ENCODE measurements around the gene ITGA8. TPM values are rescaled to one million over a fixed set of nuclear protein-coding genes. Genes with fewer than 3 reads are reported as not detected.

Gene ITGA8
- total and polyA plus RNA-seq, 10 donors = 1.7 to 60.3 (median 32.9) TPM

DNA sequence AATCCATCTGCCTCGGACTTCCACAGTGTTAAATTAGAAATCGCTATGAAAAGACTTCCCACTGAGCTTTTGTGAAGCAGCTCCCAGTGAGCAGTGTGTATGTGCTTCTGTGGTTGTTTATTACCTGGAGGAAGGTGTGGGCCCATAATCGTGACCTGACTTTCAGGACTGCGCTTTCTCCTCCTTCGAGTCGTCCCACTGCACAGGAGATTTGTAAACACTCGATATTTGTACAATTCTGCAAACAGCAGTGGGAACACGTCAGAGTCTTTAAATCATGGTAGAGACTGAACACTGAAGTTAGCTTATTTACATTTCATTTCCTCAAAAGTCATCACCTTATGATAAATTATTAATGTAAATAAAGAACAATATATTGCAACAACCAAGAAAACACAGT lies 171.4 kb downstream of the ITGA8 start:
- Histone ChIP-seq H3K4me1 (no peaks in the 10 kb centered on the region), H3K27ac (no peak overlapping the region), H3K9me3 (peaks cover 0 to 17% (median 0%) of the 10 kb centered on the region in 8 donors), H3K36me3 (peaks cover 0 to 30% (median 0%) of the 10 kb centered on the region in 6 donors), H3K4me3 (no peak overlapping the region), H3K27me3 (replicated peaks in 1 of 7) (no peaks in the 10 kb centered on the region)
- 74 to 90% (median 83%) methylated on average over 7 to 8 of the region's 8 CpGs for WGBS, 5 donors
- no peak for DNase-seq
- intact Hi-C loops (cut with DNase I; ENCODE audit: low total_unique reads) = no loop called here
- TF ChIP-seq, protein P1, sequence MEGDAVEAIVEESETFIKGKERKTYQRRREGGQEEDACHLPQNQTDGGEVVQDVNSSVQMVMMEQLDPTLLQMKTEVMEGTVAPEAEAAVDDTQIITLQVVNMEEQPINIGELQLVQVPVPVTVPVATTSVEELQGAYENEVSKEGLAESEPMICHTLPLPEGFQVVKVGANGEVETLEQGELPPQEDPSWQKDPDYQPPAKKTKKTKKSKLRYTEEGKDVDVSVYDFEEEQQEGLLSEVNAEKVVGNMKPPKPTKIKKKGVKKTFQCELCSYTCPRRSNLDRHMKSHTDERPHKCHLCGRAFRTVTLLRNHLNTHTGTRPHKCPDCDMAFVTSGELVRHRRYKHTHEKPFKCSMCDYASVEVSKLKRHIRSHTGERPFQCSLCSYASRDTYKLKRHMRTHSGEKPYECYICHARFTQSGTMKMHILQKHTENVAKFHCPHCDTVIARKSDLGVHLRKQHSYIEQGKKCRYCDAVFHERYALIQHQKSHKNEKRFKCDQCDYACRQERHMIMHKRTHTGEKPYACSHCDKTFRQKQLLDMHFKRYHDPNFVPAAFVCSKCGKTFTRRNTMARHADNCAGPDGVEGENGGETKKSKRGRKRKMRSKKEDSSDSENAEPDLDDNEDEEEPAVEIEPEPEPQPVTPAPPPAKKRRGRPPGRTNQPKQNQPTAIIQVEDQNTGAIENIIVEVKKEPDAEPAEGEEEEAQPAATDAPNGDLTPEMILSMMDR (IDR thresholded peaks at IDR 0.05 in 8 of 11, conservative IDR thresholded peaks at IDR 0.05 in 3 of 11) = no peak
- TF ChIP-seq POLR2AphosphoS5 (IDR thresholded peaks at IDR 0.05) = no peak
- TF ChIP-seq POLR2A (IDR thresholded peaks at IDR 0.05) = no peak

DNA sequence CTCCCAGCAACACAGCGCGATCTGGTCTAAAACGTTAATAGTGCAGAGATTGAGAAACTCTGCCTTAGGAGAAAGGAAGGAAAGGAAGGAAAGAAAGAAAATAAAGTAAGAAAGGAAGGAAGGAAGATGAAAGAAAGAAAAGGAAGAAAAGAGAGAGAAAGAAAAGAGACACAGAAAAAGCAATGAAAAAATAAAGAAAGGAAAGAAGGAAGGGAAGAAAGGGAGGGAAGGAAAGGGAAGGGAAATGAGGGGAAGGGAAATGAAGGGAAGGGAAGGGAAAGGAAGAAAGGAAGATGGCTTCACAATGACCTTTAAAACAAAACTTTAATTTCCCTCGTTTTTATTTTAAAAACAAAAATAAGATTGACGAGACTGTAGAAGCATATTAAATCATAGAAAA lies 173.1 kb downstream of the ITGA8 start:
- peaks cover 0 to 24% (median 0%) of the 10 kb centered on the region in 6 donors for H3K36me3 ChIP-seq
- H3K9me3 ChIP-seq = peaks cover 0 to 17% (median 0%) of the 10 kb centered on the region in 8 donors
- TF ChIP-seq POLR2A (IDR thresholded peaks at IDR 0.05) = no peak
- TF ChIP-seq, protein P1 (IDR thresholded peaks at IDR 0.05 in 8 of 11, conservative IDR thresholded peaks at IDR 0.05 in 3 of 11) = no peak
- no peak for TF ChIP-seq POLR2AphosphoS5 (IDR thresholded peaks at IDR 0.05)
- no peak overlapping the region for H3K27ac ChIP-seq
- no peaks in the 10 kb centered on the region for H3K4me1 ChIP-seq
- intact Hi-C loops (cut with DNase I; ENCODE audit: low total_unique reads) = no loop called here
- DNase-seq = no peak
- H3K27me3 ChIP-seq (replicated peaks in 1 of 7) = no peaks in the 10 kb centered on the region
- WGBS, 5 donors = 83 to 90% (median 88%) methylated on average over 5 of the region's 5 CpGs
- no peak overlapping the region for H3K4me3 ChIP-seq

DNA sequence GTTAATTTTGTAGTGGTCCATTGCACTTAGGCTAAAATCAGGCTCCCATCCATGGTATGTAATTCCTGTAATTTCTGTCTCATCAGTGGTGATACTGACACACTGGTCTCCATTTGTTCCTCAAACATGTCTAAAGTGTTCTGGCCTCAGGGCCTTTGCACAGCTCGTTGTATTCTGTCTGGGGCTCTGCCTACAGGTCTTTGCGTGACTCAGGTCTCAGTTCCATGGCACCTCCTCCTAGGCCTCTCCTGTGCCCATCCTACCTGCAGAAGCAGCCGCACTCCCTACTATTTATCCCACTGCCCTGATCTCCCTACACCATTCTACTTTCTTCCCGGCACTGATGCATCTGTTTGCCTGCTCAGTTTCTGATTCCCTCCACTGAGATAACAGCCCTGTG lies 173.8 kb downstream of the ITGA8 start:
- H3K27ac ChIP-seq = no peak overlapping the region
- WGBS, 5 donors = 88 to 93% (median 89%) methylated on average over 4 of the region's 4 CpGs
- H3K9me3 ChIP-seq = peaks cover 0 to 17% (median 0%) of the 10 kb centered on the region in 8 donors
- no peaks in the 10 kb centered on the region for H3K27me3 ChIP-seq (replicated peaks in 1 of 7)
- H3K4me1 ChIP-seq = no peaks in the 10 kb centered on the region
- intact Hi-C loops (cut with DNase I; ENCODE audit: low total_unique reads) = no loop called here
- peaks cover 0 to 24% (median 0%) of the 10 kb centered on the region in 6 donors for H3K36me3 ChIP-seq
- no peak for DNase-seq
- TF ChIP-seq, protein P1 (IDR thresholded peaks at IDR 0.05 in 8 of 11, conservative IDR thresholded peaks at IDR 0.05 in 3 of 11) = no peak
- no peak for TF ChIP-seq POLR2A (IDR thresholded peaks at IDR 0.05)
- no peak for TF ChIP-seq POLR2AphosphoS5 (IDR thresholded peaks at IDR 0.05)
- H3K4me3 ChIP-seq = no peak overlapping the region

DNA sequence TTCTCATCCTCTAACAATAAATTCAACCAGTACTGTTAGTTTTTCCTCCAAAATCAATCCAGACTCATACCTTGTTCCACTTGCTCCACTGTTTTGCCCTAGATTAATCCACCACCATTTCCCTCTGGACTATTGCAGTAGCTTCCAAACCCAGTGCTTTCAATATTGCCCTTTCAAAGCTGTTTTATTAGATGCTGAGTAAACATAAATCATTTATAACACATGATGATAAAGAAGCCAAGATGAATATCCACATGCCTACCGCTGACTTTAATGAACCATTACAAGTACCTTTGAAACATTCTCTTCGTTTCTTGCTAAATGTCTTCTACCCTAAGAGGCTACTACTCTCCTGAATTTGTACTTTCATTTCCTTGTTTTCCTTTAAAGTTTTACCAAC lies 174.5 kb downstream of the ITGA8 start:
- WGBS, 5 donors = 90 to 96% (median 95%) methylated on average over 2 of the region's 2 CpGs
- no peak overlapping the region for H3K4me3 ChIP-seq
- H3K4me1 ChIP-seq = no peaks in the 10 kb centered on the region
- peaks cover 0 to 24% (median 0%) of the 10 kb centered on the region in 6 donors for H3K36me3 ChIP-seq
- no peak for DNase-seq
- intact Hi-C loops (cut with DNase I; ENCODE audit: low total_unique reads) = no loop called here
- H3K27ac ChIP-seq = no peak overlapping the region
- TF ChIP-seq POLR2A (IDR thresholded peaks at IDR 0.05) (no peak), POLR2AphosphoS5 (IDR thresholded peaks at IDR 0.05) (no peak)
- TF ChIP-seq, protein P1 (IDR thresholded peaks at IDR 0.05 in 8 of 11, conservative IDR thresholded peaks at IDR 0.05 in 3 of 11) = no peak
- H3K27me3 ChIP-seq (replicated peaks in 1 of 7) = no peaks in the 10 kb centered on the region
- H3K9me3 ChIP-seq = peaks cover 0 to 14% (median 0%) of the 10 kb centered on the region in 8 donors

Data from spleen (tissue), 11 donors.